Activated T-cell treated with anti-CD3 and anti-CD28 coated beads, Interleukin-2, amount 50 U/mL, for 4 hours (primary cell): ENCODE results near the gene ZFYVE28. TPM values are rescaled to one million over a fixed set of nuclear protein-coding genes. Genes with fewer than 3 reads are reported as not detected.

Experiments
- ATAC-seq, 2 donors: fragments of 200-7000 bp; cut with Tn5 transposase; one replicate each; pipeline ENCODE4 v1.10.0; 2021
- DNase-seq: peaks from one replicate; pipeline ENCODE4 v3.0.0-alpha.2; 2020
- H3K27me3 Mint-ChIP-seq: one replicate; pipeline ENCODE4 v1.8.0; 2021; ENCODE audit warnings: low read depth, mixed read lengths
- H3K36me3 Mint-ChIP-seq: one replicate; pipeline ENCODE4 v1.8.0; 2022; ENCODE audit warnings: mixed read lengths; ENCODE audit not compliant: insufficient read depth
- H3K4me1 Mint-ChIP-seq: one replicate; pipeline ENCODE4 v1.8.0; 2021; ENCODE audit warnings: low read depth, mixed read lengths
- H3K4me3 Mint-ChIP-seq: one replicate; pipeline ENCODE4 v1.8.0; 2021; ENCODE audit warnings: mild to moderate bottlenecking, moderate library complexity, mixed read lengths
- H3K9me3 Mint-ChIP-seq: one replicate; pipeline ENCODE4 v1.8.0; 2021; ENCODE audit warnings: mixed read lengths
- total RNA-seq, 3 donors: library from RNA; stranded (reverse); gene quantifications; one replicate each; pipeline ENCODE4 v1.2.1, GENCODE V29; 2021

The ZFYVE28 gene
- total RNA-seq, 3 donors from 2014 or later = 7.0 to 10.1 (median 7.1) TPM

- Mint-ChIP-seq H3K4me3 (no peak overlapping the region), H3K9me3 (no peaks in the 10 kb centered on the region), H3K27me3 (no peaks in the 10 kb centered on the region), H3K4me1 (peaks cover 16% of the 10 kb centered on the region), H3K36me3 (peaks cover 8% of the 10 kb centered on the region)
- DNase-seq (no peak), ATAC-seq (no peak)
Measured at GRCh38 chr4:2300431-2301224, 117.8 kb downstream of the ZFYVE28 start.

- ATAC-seq (no peak), DNase-seq (no peak)
- Mint-ChIP-seq H3K4me3 (no peak overlapping the region), H3K36me3 (peaks cover 8% of the 10 kb centered on the region), H3K9me3 (no peaks in the 10 kb centered on the region), H3K4me1 (peaks cover 22% of the 10 kb centered on the region), H3K27me3 (no peaks in the 10 kb centered on the region)
Measured at GRCh38 chr4:2299794-2300193, 118.7 kb downstream of the ZFYVE28 start.

GRCh38 chr4:2298532-2298991 lies 119.9 kb downstream of the ZFYVE28 start:
- peaks cover 8% of the 10 kb centered on the region for H3K36me3 Mint-ChIP-seq
- H3K9me3 Mint-ChIP-seq = no peaks in the 10 kb centered on the region
- DNase-seq = no peak
- H3K27me3 Mint-ChIP-seq = no peaks in the 10 kb centered on the region
- H3K4me3 Mint-ChIP-seq = no peak overlapping the region
- no peak for ATAC-seq
- peaks cover 27% of the 10 kb centered on the region for H3K4me1 Mint-ChIP-seq

- Mint-ChIP-seq H3K9me3 (no peaks in the 10 kb centered on the region), H3K4me1 (peaks cover 27% of the 10 kb centered on the region), H3K36me3 (peaks cover 8% of the 10 kb centered on the region), H3K4me3 (peak overlapping the region; percentile 54), H3K27me3 (no peaks in the 10 kb centered on the region)
- DNase-seq (no peak), ATAC-seq (peak; percentile 51 to 61)
Measured at GRCh38 chr4:2297606-2298531, 120.6 kb downstream of the ZFYVE28 start.

GRCh38 chr4:2296631-2297601 lies 121.5 kb downstream of the ZFYVE28 start:
- H3K4me1 Mint-ChIP-seq = peaks cover 35% of the 10 kb centered on the region
- ATAC-seq (peak; percentile 36 to 38), DNase-seq (no peak)
- peaks cover 2% of the 10 kb centered on the region for H3K36me3 Mint-ChIP-seq
- H3K4me3 Mint-ChIP-seq = no peak overlapping the region
- no peaks in the 10 kb centered on the region for H3K27me3 Mint-ChIP-seq
- no peaks in the 10 kb centered on the region for H3K9me3 Mint-ChIP-seq

- Mint-ChIP-seq H3K4me1 (peaks cover 40% of the 10 kb centered on the region), H3K4me3 (no peak overlapping the region)
Measured at GRCh38 chr4:2295900-2296442, 122.5 kb downstream of the ZFYVE28 start.

GRCh38 chr4:2295500-2295899 lies 122.9 kb downstream of the ZFYVE28 start:
- Mint-ChIP-seq H3K4me1 (peaks cover 44% of the 10 kb centered on the region), H3K27me3 (no peaks in the 10 kb centered on the region), H3K36me3 (peaks cover 2% of the 10 kb centered on the region), H3K4me3 (no peak overlapping the region), H3K9me3 (no peaks in the 10 kb centered on the region)
- no peak for ATAC-seq
- DNase-seq = no peak

More at GRCh38 chr4:2295900-2296442, 122.5 kb downstream of the ZFYVE28 start:
- ATAC-seq (no peak), DNase-seq (no peak)
- H3K9me3 Mint-ChIP-seq = no peaks in the 10 kb centered on the region
- peaks cover 2% of the 10 kb centered on the region for H3K36me3 Mint-ChIP-seq
- no peaks in the 10 kb centered on the region for H3K27me3 Mint-ChIP-seq

GRCh38 chr4:2292646-2293108 lies 125.8 kb downstream of the ZFYVE28 start:
- Mint-ChIP-seq H3K4me3 (no peak overlapping the region), H3K9me3 (no peaks in the 10 kb centered on the region), H3K27me3 (no peaks in the 10 kb centered on the region), H3K4me1 (peaks cover 46% of the 10 kb centered on the region), H3K36me3 (no peaks in the 10 kb centered on the region)
- ATAC-seq = no peak
- DNase-seq = no peak

GRCh38 chr4:2291705-2292645 lies 126.5 kb downstream of the ZFYVE28 start:
- DNase-seq (no peak), ATAC-seq (no peak)
- Mint-ChIP-seq H3K27me3 (no peaks in the 10 kb centered on the region), H3K4me1 (peaks cover 43% of the 10 kb centered on the region), H3K9me3 (no peaks in the 10 kb centered on the region), H3K4me3 (no peak overlapping the region), H3K36me3 (no peaks in the 10 kb centered on the region)

GRCh38 chr4:2290974-2291704 lies 127.3 kb downstream of the ZFYVE28 start:
- H3K4me3 Mint-ChIP-seq = peak overlapping the region; percentile 38
- no peaks in the 10 kb centered on the region for H3K27me3 Mint-ChIP-seq
- ATAC-seq (peak; percentile 70 to 78), DNase-seq (peak; percentile 59)
- peaks cover 40% of the 10 kb centered on the region for H3K4me1 Mint-ChIP-seq
- no peaks in the 10 kb centered on the region for H3K36me3 Mint-ChIP-seq
- H3K9me3 Mint-ChIP-seq = no peaks in the 10 kb centered on the region

GRCh38 chr4:2290488-2290887 lies 128.0 kb downstream of the ZFYVE28 start:
- ATAC-seq (peak; percentile 5 to 10), DNase-seq (no peak)
- Mint-ChIP-seq H3K27me3 (no peaks in the 10 kb centered on the region), H3K36me3 (no peaks in the 10 kb centered on the region), H3K9me3 (no peaks in the 10 kb centered on the region), H3K4me1 (peaks cover 38% of the 10 kb centered on the region), H3K4me3 (no peak overlapping the region)

GRCh38 chr4:2289955-2290333 lies 128.5 kb downstream of the ZFYVE28 start:
- Mint-ChIP-seq H3K4me3 (no peak overlapping the region), H3K36me3 (no peaks in the 10 kb centered on the region), H3K4me1 (peaks cover 38% of the 10 kb centered on the region), H3K27me3 (no peaks in the 10 kb centered on the region), H3K9me3 (no peaks in the 10 kb centered on the region)
- ATAC-seq (no peak), DNase-seq (no peak)
